C4-2B (cell line): ENCODE measurements around the gene TSTD2.

Experiments
- H3K27ac ChIP-seq: fragments of 450-650 bp; 2 replicates; pipeline ENCODE4 v1.5.1; 2017
- CTCF ChIP-seq: fragments of 450-650 bp; conservative IDR thresholded peaks from 2 replicates; pipeline ENCODE4 v1.5.1; 2017; ENCODE audit warnings: mild to moderate bottlenecking
- ZFX ChIP-seq: fragments of 450-650 bp; IDR thresholded peaks from 2 replicates; pipeline ENCODE4 v1.6.1; 2017

Gene TSTD2

GRCh38 chr9:97553141-97553540 is 80.0 kb downstream of the TSTD2 start:
- H3K27ac ChIP-seq: no peak overlapping the region
- TF ChIP-seq ZFX (no peak), CTCF (no peak)

- no peak overlapping the region for H3K27ac ChIP-seq
- TF ChIP-seq ZFX: no peak
- TF ChIP-seq CTCF: no peak
Measured at GRCh38 chr9:97551308-97551707, 81.9 kb downstream of the TSTD2 start.

- no peak overlapping the region for H3K27ac ChIP-seq
- TF ChIP-seq ZFX (no peak), CTCF (no peak)
Measured at GRCh38 chr9:97550386-97550785, 82.8 kb downstream of the TSTD2 start.
